ENCODE results near the gene EVC.

DNA sequence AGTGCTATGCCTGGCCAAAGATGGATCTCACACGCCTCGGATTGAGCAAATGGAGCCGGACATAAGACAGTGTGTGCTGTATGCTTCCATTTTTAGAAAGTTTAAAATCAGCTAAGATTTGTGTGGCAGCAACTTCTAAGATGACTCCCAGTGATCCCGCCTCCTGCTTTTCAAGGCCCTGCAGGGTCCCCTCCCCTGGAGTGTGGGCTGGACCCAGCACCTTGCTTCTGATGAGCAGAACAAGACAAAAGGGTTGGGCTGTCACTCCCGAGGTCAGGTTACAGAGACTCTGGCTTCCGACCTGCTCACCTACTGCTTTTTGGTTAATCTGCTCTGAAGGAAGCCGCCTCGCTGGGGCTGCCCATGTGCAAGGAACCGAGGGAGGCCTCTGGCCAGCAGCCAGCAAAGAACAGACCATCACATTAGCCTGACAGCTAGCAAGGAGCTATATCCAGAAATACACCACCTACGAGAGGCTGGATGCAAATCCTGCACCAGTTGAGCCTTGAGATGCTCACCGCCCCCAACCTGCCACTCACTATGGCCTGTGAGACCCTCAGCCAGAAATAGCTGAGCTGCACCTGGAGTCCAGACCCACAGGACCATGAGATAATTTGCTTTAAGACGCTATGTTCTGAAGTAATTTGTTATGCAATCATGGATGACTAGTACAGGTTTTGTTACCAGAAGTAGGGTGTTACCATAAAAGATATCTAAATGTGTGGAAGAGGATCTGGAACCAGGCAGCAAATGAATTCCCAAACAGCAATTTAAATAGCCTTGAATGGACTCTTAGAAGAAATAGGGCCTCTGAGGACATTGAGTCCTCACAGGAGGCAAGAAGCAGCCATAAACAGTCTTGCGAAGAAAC lies 134.3 kb downstream of the EVC start:
- TF ChIP-seq EZH2 (IDR thresholded peaks at IDR 0.05) (no peak), POLR2AphosphoS5 (IDR thresholded peaks at IDR 0.05; ENCODE audit: borderline replicate concordance, low read depth, low read length) (no peak)
